Stimulated activated CD8-positive, alpha-beta memory T cell treated with anti-CD3 and anti-CD28 coated beads, Interleukin-15, amount 100 ng/mL, for 24 hours (primary cell): ENCODE measurements around the gene NRP2.

ENCODE experiments used
- DNase-seq: peaks from one replicate; pipeline ENCODE4 v3.0.0-alpha.2; 2020; ENCODE audit warnings: low read depth

The NRP2 gene

DNA sequence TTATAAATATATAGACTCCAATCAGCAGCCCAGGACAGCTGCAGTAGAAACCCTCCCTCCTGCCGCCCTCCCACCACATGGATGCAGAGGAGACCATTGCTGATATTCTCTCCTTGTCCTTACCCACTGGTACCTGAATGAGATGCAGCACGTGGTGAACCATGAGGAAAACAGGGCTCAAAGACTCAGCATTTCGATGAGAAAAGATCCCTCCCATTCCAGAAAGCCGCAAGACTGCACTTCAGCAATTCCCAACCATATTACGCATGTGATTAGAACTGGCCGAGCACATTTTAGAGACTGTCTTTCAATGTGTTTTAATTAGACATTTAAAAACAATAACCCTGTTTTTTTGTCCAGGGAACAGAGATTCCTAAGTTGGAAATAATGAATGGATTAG is 125.5 kb downstream of the NRP2 start:
- no peak for DNase-seq

DNA sequence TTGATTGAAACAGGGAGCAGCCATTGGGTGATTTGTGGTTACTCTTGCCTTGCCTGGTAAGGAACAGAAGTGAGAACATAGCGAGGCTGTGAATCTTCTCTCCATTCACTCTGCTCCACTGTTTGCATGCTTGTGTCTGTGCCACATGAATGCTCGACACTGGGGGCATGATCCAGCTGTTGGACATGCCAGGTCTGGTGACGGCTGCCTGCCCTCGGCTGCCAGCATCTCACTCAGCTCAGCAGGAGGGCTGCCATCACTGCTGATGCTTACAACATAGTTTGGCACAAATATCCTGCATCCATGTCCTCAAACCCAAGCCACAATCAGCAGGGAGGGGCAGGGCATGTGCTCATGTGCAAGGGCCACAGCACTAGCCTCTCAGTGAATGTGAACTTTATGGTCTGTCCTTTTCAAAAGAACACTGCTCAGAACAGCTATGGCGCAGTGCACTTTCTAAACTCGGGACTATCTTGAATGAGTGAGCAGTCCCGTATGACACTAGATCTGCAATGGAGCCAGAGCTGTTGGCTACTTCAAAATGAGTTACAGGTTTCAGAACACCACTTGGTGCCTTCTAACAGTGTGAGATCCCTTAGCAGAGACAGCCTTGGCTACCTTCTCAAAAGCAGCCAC is 126.3 kb downstream of the NRP2 start:
- DNase-seq: no peak

DNA sequence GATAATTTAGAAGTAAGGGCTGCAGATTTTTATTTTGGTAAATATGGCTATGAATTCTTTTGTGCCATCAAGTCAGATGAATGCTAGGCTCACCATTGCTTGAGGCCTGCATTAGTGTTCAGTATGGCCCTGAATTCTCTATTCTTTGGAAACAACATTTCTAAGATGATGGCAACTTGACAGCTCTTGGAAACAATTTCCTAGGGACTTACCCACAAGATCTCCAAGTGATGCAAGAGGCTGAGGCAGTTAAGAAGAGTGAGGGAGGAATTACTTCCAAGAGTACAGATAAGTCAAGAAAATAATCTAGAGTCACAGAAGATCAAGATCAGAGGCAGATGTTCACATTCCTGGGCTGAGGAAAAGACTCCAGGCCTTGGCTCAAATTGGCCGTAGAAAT is 129.1 kb downstream of the NRP2 start:
- no peak for DNase-seq

DNA sequence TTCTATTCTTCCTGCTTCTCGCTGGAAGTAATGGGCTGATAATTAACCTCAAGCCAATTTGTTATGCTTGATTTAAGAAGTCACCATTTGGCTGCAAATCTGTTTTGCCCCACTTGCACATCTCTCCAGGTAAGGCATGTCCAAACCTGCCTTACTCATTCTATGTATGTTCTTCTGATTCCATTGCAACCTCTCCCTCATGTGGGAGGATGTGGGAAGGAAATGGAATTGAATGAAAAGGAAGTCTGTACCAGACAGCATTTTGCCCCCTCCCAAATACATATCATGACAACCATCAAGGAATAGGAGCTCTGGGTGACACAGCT is 131.7 kb downstream of the NRP2 start:
- no peak for DNase-seq

DNA sequence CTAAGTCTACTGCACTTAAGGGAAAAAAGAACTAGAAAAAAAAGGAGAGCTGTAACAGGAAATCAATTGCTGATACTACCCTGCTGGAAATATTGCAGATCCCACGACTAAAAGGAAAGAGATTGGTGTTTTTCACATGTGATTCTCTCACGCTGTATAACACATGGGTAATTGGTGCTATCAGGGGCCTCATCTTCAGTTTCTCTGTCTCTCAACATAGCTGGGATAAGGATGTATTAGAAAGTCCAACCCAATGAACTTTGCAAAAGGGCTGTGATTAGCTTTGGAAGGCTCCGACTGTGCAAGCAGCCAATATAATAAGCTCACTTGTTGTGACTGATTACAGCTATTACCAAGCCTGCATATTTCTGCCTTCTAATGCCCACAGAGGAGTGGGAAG is 133.4 kb downstream of the NRP2 start:
- no peak for DNase-seq

DNA sequence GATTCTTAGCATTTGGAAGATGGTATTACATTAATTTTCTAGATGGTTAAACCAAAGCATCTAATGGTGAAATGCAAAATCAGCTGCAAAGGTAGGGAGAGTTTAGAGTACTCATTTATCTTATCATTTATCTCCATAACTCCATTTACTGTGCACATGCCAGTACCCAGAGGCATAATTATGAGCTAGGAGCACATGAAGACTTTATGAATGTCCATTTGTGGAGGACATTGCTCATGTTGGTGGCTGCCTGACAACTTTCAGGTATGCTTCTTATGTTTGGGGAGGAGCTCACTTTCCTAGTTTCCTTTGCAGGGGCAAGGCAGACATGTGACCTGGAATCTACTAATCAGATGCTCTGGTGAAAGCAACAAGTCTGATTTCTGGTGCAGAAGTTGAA is 134.0 kb downstream of the NRP2 start:
- no peak for DNase-seq

DNA sequence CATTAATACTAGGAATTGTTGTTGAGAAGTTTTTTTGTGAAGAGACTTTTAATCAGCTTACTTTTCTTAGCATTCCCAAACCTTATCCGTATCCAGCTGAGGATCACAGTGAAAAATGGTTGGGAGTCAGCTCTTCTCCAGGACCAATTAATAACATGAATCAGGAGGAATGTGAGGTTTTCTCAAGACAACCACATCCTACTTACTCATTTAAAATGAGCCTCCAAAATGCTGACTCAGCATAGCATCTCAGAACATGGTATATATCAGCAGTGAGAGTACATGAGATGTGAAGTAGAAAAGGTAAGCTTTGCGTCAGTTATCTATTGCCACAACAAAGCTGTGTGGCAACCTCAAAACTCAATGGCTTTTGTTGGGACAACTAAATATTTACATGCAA is 140.3 kb downstream of the NRP2 start:
- DNase-seq: no peak

DNA sequence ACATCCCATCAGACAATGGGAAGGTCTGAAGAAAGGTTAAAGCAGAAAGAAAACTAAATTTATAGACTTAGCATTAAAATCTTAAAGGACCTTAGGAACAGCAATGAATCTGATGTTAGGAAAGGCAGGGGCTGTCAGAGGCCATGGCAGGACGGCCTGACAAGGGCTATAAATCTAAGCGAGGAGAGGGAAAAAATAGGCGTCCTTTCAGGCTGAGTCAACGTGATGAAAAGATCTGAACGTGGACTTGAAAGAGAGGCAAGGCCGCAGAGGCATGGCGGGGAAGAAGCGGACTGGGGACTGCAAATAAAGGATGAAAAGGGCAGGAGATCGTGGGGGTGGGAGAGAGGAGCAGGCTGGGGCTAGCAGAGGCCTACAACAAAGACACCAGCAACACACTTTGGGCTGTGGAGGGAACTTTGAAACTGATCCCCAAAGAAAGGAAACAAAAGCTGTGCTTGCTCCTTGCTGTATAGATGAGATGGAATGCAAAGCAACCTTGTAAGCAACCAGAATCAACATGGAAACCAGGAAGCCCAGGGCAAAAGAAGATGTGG is 145.6 kb downstream of the NRP2 start:
- DNase-seq: no peak

DNA sequence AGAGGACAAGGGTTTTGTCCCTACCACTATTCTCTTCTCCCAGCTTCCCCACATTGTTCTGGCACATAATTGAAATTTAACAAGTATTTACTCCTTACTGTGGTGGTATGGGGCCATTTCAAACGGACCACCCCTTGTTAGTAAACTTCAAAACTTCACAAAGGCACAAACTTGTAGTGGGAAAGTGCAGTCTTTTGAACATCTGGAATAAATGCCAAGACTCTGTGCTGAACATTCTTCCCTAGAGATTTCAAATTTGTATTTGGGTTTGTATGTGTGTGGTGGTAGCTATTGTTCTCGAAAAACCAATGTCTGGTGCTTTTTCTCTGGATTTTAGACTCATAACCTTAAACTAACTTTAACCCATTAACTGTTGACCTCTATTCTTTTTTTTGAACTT is 151.6 kb downstream of the NRP2 start:
- no peak for DNase-seq

DNA sequence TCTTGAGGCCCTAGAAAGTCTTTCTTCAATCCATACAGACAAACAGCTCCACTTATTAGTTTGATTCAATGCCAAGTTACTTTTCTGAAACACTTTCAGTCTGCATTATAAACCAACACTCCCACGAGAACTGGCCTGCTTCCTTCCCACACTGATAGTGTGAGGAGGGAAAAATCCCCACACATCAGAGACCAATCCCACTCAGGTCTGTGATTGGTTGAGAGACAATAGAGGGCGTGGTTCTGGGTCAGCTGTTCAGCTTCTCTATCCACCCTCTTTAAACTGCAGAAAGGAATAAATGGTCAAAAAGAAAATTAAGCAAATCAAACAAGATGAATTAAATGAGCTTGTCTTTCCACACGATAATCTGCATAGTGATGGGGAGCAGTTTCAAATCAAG is 152.5 kb downstream of the NRP2 start:
- no peak for DNase-seq

DNA sequence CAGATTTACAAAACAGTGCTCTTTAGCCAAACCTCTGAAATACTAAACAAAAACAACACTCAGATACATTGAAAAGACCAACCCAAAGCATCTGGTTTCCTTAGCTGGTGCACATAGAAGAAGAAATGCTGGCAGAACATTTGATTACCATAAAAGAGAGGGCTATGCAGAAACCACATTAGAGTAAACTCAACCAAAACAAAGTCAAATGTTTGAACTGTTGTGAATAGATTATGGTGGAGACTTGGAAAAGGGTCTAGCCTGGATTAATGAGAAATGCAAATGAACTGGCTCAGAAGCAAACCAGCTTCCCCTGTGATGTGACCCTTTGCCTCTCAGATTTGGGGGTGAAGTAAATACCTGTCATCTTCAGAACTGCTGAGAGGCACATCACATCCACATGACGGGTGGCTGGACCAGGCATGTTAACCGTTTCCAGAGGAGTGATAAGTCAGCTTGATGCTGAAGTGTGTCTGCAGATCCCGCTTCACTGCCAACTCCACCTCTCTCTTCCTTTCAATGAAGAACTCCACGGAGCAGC is 153.0 kb downstream of the NRP2 start:
- DNase-seq: no peak

DNA sequence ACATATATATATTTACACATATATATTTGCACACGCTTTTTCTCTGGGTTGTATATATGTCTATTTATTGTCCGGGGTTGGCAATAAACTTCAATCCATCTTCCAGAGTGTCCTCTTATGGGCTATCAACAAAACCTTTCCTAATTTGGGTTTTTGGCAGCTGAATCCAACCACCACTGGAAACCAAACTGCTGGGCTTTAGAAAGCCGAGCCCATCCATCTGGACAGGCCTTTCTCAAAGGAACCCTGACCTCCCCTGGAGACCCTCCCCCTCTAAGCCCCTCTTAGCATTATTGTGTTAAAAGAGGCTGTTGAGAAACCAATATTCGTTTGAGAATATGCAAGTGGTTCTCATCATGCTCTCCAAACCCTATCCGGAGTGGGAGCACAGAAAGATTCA is 153.6 kb downstream of the NRP2 start:
- no peak for DNase-seq

DNA sequence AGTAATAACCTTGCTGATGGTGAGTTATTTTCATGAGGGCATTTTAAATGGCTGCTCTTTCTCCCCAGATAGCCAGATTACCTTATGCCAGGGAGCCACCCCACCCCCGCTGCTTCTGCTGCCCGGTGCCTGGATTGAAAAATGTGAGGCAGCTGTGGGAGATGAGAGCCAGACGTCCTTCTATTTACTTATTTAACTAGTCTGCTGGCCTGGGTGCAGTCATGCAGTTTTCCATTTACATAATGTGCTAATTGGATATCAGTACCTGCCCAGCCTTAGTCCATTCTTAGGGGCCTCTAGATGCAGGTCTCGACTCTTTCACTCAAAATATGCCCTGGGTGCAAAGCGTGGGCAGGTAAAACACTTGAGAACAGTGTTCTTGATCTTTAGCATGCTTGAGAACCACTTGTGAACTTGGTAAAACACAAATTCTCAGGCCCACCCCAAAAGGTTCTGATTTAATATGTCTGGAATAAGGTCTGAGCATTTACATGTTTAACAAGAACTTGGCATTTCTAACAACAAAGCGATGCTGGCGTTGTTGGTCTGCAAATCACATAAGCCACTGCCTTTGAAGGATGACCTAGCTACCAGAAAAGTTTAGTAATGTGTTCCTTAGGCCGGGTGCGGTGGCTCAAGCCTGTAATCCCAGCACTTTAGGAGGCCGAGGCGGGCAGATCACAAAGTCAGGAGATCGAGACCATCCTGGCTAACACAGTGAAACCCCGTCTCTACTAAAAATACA is 154.3 kb downstream of the NRP2 start:
- DNase-seq: no peak

DNA sequence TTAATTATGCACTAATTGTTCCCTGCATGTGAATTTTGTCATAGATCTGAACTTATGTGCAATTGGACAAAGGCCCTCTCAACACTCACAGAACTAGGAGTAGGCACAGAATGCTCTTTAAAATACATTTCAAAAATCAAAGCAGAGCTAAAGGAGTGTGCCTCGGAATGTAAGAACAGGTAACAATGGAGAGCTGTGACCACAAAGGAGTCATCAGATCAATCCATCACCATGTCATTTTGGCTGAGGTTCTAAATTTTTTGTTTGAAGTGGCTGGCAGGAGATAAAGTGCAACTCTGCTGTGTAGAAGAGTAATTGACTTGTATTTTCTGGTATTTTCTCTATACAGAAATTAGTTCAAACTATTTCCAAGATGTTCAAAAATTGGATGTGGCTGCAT is 155.4 kb downstream of the NRP2 start:
- DNase-seq: no peak

DNA sequence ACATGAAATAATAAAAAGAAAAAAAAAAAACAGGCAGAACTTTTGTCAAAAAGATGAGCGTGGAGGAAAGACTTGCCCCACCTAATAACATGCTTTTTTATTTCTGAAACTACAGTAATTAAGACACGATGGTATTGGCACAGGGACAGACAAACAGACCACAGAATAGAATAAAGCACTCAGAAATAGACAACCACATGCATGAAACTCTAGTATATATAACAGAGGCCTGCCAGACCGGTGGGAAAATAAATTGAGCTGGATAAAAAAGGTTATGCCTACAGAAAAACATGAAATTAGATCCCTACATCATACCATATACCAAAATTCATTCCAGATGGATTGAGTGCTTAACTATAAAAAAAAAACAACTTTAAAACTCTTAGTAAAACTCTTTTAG is 163.1 kb downstream of the NRP2 start:
- no peak for DNase-seq
